A673 (cell line): Measurements from ENCODE around the gene BLTP3A. TPM values are rescaled to one million over a fixed set of nuclear protein-coding genes. Genes with fewer than 3 reads are reported as not detected.

Source experiments
- BruUV-seq: library from RNA; stranded (reverse); fragments of 400-500 nt; replicated peaks from 2 replicates; lab custom pipeline; 2021; lab: Mats Ljungman, UMichigan
- CTCF ChIA-PET: fragments of 300-600 bp; sonication (Branson Sonifier 250); formaldehyde crosslinking; loops from one replicate; lab custom pipeline; 2022; ENCODE audit warnings: antibody characterized with exemption; lab: Charles Lee
- POLR2A ChIA-PET: fragments of 300-600 bp; sonication (Branson Sonifier 250); formaldehyde crosslinking; loops from one replicate; lab custom pipeline; 2022; ENCODE audit warnings: antibody characterized with exemption; ENCODE audit not compliant: low non-redundant PET; lab: Charles Lee
- DNase-seq: peaks from one replicate; pipeline ENCODE4 v3.0.0-alpha.2; 2015; ENCODE audit warnings: low spot score
- H3K27ac ChIP-seq: fragments of 200-600 bp; sonication (generic); 2 replicates; pipeline ENCODE4 v1.5.1; 2016; ENCODE audit warnings: mixed run types, low read depth, mild to moderate bottlenecking, mixed read lengths, antibody characterized with exemption, low read length; ENCODE audit not compliant: poor library complexity, severe bottlenecking
- H3K27me3 ChIP-seq: fragments of 200-600 bp; sonication (generic); replicated peaks from 2 replicates; pipeline ENCODE4 v1.6.1; 2017; ENCODE audit warnings: mixed run types, low read depth, mild to moderate bottlenecking, mixed read lengths, antibody characterized with exemption, low read length; ENCODE audit not compliant: insufficient read depth, poor library complexity
- H3K36me3 ChIP-seq: fragments of 200-600 bp; sonication (generic); 2 replicates; pipeline ENCODE4 v1.6.1; 2016; ENCODE audit warnings: mixed run types, mild to moderate bottlenecking, mixed read lengths, antibody characterized with exemption, low read length; ENCODE audit not compliant: insufficient read depth, poor library complexity, severe bottlenecking
- H3K4me1 ChIP-seq: fragments of 200-600 bp; sonication (generic); 2 replicates; pipeline ENCODE4 v1.6.1; 2017; ENCODE audit warnings: mixed run types, mild to moderate bottlenecking, mixed read lengths, antibody characterized with exemption, low read length; ENCODE audit not compliant: insufficient read depth, poor library complexity, severe bottlenecking
- H3K4me3 ChIP-seq: fragments of 200-600 bp; sonication (generic); 2 replicates; pipeline ENCODE4 v1.5.1; 2016; ENCODE audit warnings: low read depth, mixed run types, mild to moderate bottlenecking, mixed read lengths, low read length; ENCODE audit not compliant: poor library complexity, severe bottlenecking
- H3K9me3 ChIP-seq: fragments of 200-600 bp; sonication (generic); 2 replicates; pipeline ENCODE4 v1.6.1; 2016; ENCODE audit warnings: mixed run types, low read depth, mild to moderate bottlenecking, mixed read lengths, antibody characterized with exemption, low read length; ENCODE audit not compliant: poor library complexity, severe bottlenecking
- EZH2 ChIP-seq: fragments of 200-600 bp; sonication (generic); IDR thresholded peaks from 2 replicates; pipeline ENCODE4 v1.6.1; 2017; ENCODE audit warnings: borderline replicate concordance, low read depth, mild to moderate bottlenecking, mixed read lengths, antibody characterized with exemption, low read length; ENCODE audit not compliant: poor library complexity, severe bottlenecking
- intact Hi-C: fragments of 100-400 bp; cut with micrococcal nuclease; formaldehyde crosslinking; loops from one replicate; pipeline ENCODE4 v1.10.0; 2022; ENCODE audit not compliant: unreplicated experiment
- total RNA-seq: library from RNA; stranded (reverse); gene quantifications from 2 replicates; pipeline ENCODE4 v1.2.3, GENCODE V29; 2021
- TF ChIP-seq, protein P1 (sequence below): fragments of 300-800, 200-600 bp; sonication (generic); conservative IDR thresholded peaks from 2 replicates; pipeline ENCODE4 v1.5.1; 2017; ENCODE audit warnings: low read depth, mild to moderate bottlenecking, antibody characterized with exemption, low read length, moderate library complexity, mixed read lengths

Gene BLTP3A
- total RNA-seq, 1 experiment from 2014 or later = 20.4 TPM

- DNase-seq = no peak
- ChIA-PET POLR2A (no interaction called here), CTCF (no interaction called here)
- Histone ChIP-seq H3K36me3 (no peaks in the 10 kb centered on the region), H3K27ac (no peak overlapping the region), H3K4me1 (no peaks in the 10 kb centered on the region), H3K27me3 (no peaks in the 10 kb centered on the region), H3K9me3 (no peaks in the 10 kb centered on the region), H3K4me3 (peak overlapping the region; percentile 60)
- no TSS peak for BruUV-seq
- TF ChIP-seq EZH2 = no peak
- TF ChIP-seq, protein P1, sequence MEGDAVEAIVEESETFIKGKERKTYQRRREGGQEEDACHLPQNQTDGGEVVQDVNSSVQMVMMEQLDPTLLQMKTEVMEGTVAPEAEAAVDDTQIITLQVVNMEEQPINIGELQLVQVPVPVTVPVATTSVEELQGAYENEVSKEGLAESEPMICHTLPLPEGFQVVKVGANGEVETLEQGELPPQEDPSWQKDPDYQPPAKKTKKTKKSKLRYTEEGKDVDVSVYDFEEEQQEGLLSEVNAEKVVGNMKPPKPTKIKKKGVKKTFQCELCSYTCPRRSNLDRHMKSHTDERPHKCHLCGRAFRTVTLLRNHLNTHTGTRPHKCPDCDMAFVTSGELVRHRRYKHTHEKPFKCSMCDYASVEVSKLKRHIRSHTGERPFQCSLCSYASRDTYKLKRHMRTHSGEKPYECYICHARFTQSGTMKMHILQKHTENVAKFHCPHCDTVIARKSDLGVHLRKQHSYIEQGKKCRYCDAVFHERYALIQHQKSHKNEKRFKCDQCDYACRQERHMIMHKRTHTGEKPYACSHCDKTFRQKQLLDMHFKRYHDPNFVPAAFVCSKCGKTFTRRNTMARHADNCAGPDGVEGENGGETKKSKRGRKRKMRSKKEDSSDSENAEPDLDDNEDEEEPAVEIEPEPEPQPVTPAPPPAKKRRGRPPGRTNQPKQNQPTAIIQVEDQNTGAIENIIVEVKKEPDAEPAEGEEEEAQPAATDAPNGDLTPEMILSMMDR = no peak
- intact Hi-C loops = no loop called here
These were observed 2.0 kb downstream of the BLTP3A start for GRCh38 chr6:34793877-34794276.

GRCh38 chr6:34795836-34796425, 4.0 kb downstream of the BLTP3A start:
- CTCF ChIA-PET = no interaction called here

DNA sequence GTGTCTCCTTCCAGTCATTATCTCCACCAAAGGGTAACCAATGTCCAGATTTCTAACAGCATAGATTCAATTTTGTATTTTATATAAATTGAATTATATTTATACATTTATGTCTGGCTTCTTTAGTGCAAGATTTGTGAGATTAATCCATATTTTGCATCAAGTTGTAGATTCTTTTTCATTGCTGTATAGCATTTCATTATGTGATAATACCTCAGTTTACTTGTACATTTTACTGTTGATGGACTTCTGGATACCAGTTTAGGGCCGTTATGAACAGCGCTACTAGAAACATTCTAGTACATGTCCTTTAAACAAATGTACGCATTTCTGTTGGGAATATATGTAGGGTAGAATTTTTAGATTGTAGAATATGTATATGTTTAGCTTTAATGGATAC, 6.2 kb downstream of the BLTP3A start:
- ChIA-PET CTCF (no interaction called here), POLR2A (no interaction called here)
- H3K4me3 ChIP-seq = no peak overlapping the region
- TF ChIP-seq, protein P1 = no peak
- no peak for TF ChIP-seq EZH2
- no peaks in the 10 kb centered on the region for H3K27me3 ChIP-seq
- intact Hi-C loops = no loop called here
- BruUV-seq = no TSS peak
- no peak for DNase-seq
- no peaks in the 10 kb centered on the region for H3K9me3 ChIP-seq
- no peaks in the 10 kb centered on the region for H3K4me1 ChIP-seq
- no peaks in the 10 kb centered on the region for H3K36me3 ChIP-seq
- no peak overlapping the region for H3K27ac ChIP-seq

More at GRCh38 chr6:34795836-34796425, 4.0 kb downstream of the BLTP3A start:
- no peaks in the 10 kb centered on the region for H3K36me3 ChIP-seq
- H3K4me1 ChIP-seq = no peaks in the 10 kb centered on the region
- H3K27me3 ChIP-seq = no peaks in the 10 kb centered on the region
- no peaks in the 10 kb centered on the region for H3K9me3 ChIP-seq
- intact Hi-C loops = no loop called here
- POLR2A ChIA-PET = no interaction called here
- TF ChIP-seq EZH2 = no peak
- TF ChIP-seq, protein P1 = no peak
- H3K4me3 ChIP-seq = no peak overlapping the region
- H3K27ac ChIP-seq = no peak overlapping the region
- DNase-seq = no peak
- BruUV-seq = no TSS peak
